VCaP (cell line): Measurements from ENCODE around the gene RAET1L.
"Not testable (repeated sequence)": the region's sequence is repeated elsewhere in the genome, so short reads cannot be mapped to it uniquely, and the experiment has no call there.

Source experiments
- H3K27ac ChIP-seq: fragments of 450-650 bp; 2 replicates; pipeline ENCODE4 v1.5.1; 2017
- TF ChIP-seq, protein P1 (sequence below): fragments of 450-650 bp; conservative IDR thresholded peaks from 2 replicates; pipeline ENCODE4 v1.5.1; 2017; ENCODE audit warnings: mild to moderate bottlenecking, moderate library complexity

Gene RAET1L

DNA sequence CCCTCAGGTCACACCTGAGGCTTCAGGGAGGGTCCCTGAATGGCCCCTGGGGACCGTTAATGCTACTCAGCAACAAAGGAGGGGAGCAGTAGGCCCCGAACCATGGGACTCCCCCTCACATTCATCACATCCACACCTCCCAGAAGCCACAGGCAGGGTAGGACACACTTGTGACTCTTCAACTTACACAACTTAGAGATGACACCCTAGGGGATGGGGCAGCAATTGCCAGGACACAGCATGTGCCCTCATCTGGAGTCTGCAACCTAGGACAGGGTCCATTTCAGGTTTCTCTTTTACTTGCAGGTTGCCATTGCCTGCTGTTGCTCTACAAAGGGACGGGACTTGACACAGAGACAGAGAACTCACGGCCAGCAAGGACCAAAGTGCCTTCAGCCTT, 42.8 kb upstream of the RAET1L start:
- peak overlapping the region; percentile 64; the same call in 1 of the 2 replicates for H3K27ac ChIP-seq
- TF ChIP-seq, protein P1, sequence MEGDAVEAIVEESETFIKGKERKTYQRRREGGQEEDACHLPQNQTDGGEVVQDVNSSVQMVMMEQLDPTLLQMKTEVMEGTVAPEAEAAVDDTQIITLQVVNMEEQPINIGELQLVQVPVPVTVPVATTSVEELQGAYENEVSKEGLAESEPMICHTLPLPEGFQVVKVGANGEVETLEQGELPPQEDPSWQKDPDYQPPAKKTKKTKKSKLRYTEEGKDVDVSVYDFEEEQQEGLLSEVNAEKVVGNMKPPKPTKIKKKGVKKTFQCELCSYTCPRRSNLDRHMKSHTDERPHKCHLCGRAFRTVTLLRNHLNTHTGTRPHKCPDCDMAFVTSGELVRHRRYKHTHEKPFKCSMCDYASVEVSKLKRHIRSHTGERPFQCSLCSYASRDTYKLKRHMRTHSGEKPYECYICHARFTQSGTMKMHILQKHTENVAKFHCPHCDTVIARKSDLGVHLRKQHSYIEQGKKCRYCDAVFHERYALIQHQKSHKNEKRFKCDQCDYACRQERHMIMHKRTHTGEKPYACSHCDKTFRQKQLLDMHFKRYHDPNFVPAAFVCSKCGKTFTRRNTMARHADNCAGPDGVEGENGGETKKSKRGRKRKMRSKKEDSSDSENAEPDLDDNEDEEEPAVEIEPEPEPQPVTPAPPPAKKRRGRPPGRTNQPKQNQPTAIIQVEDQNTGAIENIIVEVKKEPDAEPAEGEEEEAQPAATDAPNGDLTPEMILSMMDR, result no peak

- no peak overlapping the region for H3K27ac ChIP-seq
- TF ChIP-seq, protein P1, result no peak
Observed at GRCh38 chr6:150065083-150065482, 39.8 kb upstream of the RAET1L start.

DNA sequence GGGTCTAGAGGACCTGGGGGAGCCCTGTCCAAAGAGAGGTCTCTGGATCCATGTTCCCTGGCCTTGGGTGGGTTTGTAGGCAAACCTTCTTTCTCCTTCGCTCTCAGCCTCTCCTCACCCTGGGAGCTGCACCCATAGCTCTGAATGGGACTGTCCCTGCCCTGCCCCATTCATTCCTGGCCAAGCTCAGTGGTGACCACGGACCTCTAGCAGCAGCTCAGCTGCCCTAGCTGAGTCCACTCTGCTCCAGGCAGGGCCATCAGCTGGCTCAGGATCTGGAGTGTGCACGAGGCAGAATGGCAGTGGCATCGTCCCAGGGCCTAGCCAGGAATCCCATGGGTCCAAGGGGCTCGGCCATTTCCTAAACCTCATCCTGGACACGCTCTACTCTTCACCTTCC, 38.3 kb upstream of the RAET1L start:
- TF ChIP-seq, protein P1, result no peak
- no peak overlapping the region for H3K27ac ChIP-seq

DNA sequence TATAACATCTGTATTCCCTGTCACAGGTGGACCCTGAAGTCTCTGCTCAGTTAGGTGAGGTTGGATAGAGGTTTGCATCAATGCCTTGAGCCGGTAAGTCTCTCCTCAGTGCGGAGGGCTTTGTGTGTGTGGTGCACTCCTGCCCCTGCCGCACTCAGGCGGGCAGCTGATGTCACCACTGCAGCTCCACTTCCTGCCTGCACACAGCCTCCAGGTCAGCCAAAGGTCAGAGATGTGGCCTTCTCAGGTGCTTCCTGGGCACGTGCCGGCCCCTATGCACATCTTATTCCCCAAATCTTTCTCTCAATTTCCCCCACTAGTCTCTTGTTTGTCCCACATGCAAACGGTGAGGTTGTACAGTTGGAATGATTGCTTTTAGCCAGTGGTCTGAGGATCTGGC, 34.6 kb upstream of the RAET1L start:
- H3K27ac ChIP-seq, result not testable (repeated sequence)

DNA sequence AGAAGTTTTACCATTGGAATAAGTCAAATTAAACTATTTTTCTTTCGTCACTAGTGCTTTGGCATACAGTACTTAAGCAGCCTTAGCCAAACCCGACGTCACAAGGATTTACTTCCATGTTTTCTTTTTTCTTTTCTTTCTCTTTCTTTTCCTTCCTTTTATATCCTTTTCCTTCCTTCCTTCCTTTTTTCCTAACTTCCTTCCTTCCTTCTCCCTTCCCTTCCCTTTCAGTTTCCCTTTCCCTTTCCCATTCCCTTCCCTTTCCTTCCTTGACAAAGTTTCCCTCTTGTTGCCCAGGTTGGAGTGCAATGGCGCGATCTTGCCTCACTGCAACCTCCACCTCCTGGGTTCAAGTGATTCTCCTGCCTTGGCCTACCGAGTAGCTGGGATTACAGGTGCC, 33.7 kb upstream of the RAET1L start:
- H3K27ac ChIP-seq, result no peak overlapping the region
- TF ChIP-seq, protein P1, result no peak

DNA sequence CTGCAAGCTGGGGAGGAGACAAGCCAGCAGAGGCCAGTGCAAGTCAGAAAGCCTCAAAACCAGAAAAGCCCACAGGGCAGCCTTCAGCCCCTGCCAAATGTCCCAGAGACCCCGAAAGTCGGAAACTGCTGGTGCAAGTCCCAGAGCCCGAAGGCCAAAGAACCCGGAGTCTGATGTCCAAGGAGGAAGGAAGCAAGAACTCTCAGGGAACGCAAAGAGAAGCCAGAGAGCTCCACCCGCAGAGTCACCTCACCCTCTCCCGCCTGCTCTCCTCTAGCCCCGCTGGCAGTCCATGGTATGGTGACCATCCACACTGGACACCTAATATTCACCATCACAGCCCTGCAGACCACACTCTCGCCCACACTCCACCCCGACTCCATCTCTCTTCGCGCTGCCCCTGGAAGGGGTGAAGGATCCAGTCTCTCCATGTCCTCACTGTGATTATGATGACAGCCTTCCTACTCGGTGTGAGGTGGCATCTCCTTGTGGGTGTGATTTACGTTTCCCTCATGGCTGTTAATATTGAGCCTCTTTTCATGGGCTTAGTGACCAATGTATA, 33.0 kb upstream of the RAET1L start:
- TF ChIP-seq, protein P1, result no peak
- no peak overlapping the region for H3K27ac ChIP-seq

DNA sequence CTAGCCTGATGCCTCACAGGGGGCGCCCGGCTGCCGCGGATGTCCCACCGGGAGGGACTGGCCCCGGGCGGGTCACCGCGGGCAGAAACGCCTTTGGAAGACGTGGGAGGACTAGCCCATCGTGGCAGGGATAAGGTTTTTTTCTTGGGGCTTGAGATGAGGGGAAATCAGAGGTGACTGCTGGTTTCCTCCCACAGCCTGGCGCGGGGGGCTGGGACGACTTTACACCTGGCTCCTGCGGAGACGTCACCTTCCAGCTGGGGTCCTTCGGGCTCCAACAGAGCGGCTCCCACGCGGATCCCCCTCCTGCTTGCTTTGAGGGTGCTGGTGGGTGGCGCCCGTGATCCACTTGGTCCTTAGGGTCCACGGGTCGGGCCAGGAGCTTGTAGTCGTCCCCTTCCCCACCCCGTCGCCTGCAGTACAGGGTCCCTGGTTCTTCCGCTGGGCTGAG, 32.2 kb upstream of the RAET1L start:
- TF ChIP-seq, protein P1, result no peak
- no peak overlapping the region for H3K27ac ChIP-seq

DNA sequence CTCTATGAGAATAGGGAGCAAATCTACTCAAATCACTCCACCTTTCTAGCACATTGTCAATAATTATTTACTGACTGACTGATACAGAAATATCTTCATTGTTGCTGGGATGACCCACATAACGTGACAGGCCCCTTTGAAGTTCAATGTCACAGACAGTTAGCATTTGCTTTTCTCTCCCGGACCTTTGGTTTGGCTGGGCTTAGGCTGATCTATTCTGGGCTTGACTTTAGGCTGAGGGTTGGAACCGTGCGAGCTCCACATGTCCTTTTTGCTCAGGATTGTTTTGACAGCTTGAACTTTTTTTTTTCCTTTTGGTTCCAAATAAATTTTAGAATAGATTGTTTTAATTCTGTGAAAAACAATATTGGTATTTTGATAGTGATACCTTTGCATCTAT, 31.6 kb upstream of the RAET1L start:
- TF ChIP-seq, protein P1, result no peak
- H3K27ac ChIP-seq, result no peak overlapping the region
